Measurements from ENCODE around the gene TMEM129. TPM values are rescaled to one million over a fixed set of nuclear protein-coding genes. Genes with fewer than 3 reads are reported as not detected.
A peak's percentile ranks its signal among the peaks of the same experiment; 100 is the strongest.

TMEM129 gene
- total RNA-seq, 3 donors from 2014 or later, result 40.5 to 47.3 (median 41.6) TPM

GRCh38 chr4:1748465-1748995, 27.4 kb upstream of the TMEM129 start:
- peak in 1 of 2 donors; percentile 72 for DNase-seq (ENCODE audit: low spot score in 2 of 2)
- intact Hi-C loops (cut with DNase I; ENCODE audit: low total_unique reads), result loop anchor here (5.0 kb wide), 1 partner anchor 64 kb away; no protein-coding TSS in a partner anchor
- H3K27ac ChIP-seq, result no peak overlapping the region
- H3K9me3 ChIP-seq, result no peaks in the 10 kb centered on the region
- no peaks in the 10 kb centered on the region for H3K4me1 ChIP-seq
- no peaks in the 10 kb centered on the region for H3K27me3 ChIP-seq
- no peak for TF ChIP-seq POLR2AphosphoS5 (IDR thresholded peaks at IDR 0.05)
- TF ChIP-seq, protein P1, sequence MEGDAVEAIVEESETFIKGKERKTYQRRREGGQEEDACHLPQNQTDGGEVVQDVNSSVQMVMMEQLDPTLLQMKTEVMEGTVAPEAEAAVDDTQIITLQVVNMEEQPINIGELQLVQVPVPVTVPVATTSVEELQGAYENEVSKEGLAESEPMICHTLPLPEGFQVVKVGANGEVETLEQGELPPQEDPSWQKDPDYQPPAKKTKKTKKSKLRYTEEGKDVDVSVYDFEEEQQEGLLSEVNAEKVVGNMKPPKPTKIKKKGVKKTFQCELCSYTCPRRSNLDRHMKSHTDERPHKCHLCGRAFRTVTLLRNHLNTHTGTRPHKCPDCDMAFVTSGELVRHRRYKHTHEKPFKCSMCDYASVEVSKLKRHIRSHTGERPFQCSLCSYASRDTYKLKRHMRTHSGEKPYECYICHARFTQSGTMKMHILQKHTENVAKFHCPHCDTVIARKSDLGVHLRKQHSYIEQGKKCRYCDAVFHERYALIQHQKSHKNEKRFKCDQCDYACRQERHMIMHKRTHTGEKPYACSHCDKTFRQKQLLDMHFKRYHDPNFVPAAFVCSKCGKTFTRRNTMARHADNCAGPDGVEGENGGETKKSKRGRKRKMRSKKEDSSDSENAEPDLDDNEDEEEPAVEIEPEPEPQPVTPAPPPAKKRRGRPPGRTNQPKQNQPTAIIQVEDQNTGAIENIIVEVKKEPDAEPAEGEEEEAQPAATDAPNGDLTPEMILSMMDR (IDR thresholded peaks at IDR 0.05), result peak; percentile 46 to 61 (median 55)
- no peaks in the 10 kb centered on the region for H3K36me3 ChIP-seq
- no peak overlapping the region for H3K4me3 ChIP-seq

DNA sequence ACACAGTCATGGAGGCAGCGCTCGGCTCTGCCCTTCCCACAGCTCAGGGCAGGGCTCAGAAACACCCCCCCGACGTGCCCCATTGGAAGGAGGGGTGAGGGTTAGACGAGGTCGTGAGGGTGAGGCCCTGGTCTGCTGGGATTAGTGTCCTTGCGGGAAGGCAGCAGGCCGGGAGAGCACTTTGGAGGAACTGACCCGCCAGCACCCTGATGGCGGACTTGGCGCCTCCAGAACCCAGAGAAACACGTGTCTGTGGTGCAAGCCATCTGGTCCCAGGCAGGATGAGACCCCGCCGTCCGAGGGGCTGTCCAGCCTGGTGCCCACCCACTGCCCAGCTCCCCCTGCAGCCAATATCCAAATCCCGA, 26.5 kb upstream of the TMEM129 start:
- intact Hi-C loops (cut with DNase I; ENCODE audit: low total_unique reads), result loop anchor here (5.0 kb wide), 1 partner anchor 65 kb away; no protein-coding TSS in a partner anchor
- peak overlapping the region in 1 of 2 donors; percentile 18 for H3K27ac ChIP-seq

DNA sequence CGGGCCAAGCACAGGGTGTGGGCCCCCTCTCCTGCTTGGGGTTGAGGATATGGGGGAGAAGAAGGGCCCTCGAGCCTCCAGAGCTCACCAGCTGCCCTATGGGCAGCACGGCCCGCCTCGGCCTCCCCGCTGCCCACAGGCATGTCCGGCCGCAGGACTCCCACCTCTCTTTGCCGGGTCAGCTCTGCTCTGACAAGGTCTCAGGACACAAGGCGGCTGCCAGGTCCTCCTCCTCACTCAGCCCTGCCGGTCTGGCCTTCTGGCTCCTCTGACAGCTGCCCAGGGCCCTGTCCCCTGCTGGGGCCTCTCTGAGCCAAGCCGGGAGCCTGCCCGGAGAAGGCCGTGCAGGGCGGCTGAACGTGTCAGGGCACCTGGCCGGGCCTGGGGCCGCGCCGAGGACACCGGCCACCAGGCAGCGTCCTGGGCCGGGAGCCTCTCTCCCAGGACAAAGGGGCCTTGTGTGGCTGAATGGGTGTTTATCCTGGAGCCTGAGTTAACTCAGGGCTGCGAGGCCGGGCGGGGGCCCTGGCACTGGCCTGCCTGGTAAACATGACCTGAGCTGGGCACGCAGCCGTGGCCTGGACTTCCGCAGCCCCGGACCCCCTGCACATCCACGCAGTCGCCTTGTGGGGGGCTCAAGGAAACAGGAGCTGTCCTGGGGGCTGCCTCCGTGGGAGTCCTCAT, 25.9 kb upstream of the TMEM129 start:
- H3K4me1 ChIP-seq, result no peaks in the 10 kb centered on the region
- H3K36me3 ChIP-seq, result no peaks in the 10 kb centered on the region
- no peak for TF ChIP-seq POLR2A (IDR thresholded peaks at IDR 0.05)
- no peaks in the 10 kb centered on the region for H3K27me3 ChIP-seq
- H3K9me3 ChIP-seq, result no peaks in the 10 kb centered on the region
- no peak overlapping the region for H3K4me3 ChIP-seq
- no peak for DNase-seq (ENCODE audit: low spot score in 2 of 2)
- intact Hi-C loops (cut with DNase I; ENCODE audit: low total_unique reads), result loop anchor here (5.0 kb wide), 1 partner anchor 65 kb away; no protein-coding TSS in a partner anchor
- H3K27ac ChIP-seq, result peak overlapping the region in 1 of 2 donors; percentile 18

More for the DNA sequence above, 26.5 kb upstream of the TMEM129 start:
- DNase-seq (ENCODE audit: low spot score in 2 of 2), result no peak
- Histone ChIP-seq H3K4me1 (no peaks in the 10 kb centered on the region), H3K36me3 (no peaks in the 10 kb centered on the region), H3K4me3 (no peak overlapping the region), H3K27me3 (no peaks in the 10 kb centered on the region), H3K9me3 (no peaks in the 10 kb centered on the region)
- TF ChIP-seq, protein P1 (IDR thresholded peaks at IDR 0.05), result no peak

GRCh38 chr4:1746265-1746691, 25.2 kb upstream of the TMEM129 start:
- peak; percentile 44 to 70 for DNase-seq (ENCODE audit: low spot score in 2 of 2)
- Histone ChIP-seq H3K27me3 (no peaks in the 10 kb centered on the region), H3K4me1 (no peaks in the 10 kb centered on the region), H3K4me3 (no peak overlapping the region), H3K36me3 (no peaks in the 10 kb centered on the region), H3K9me3 (no peaks in the 10 kb centered on the region), H3K27ac (no peak overlapping the region)
- intact Hi-C loops (cut with DNase I; ENCODE audit: low total_unique reads), result loop anchor here (5.0 kb wide), 1 partner anchor 66 kb away; no protein-coding TSS in a partner anchor
- TF ChIP-seq POLR2A (IDR thresholded peaks at IDR 0.05), result no peak
- no peak for TF ChIP-seq POLR2AphosphoS5 (IDR thresholded peaks at IDR 0.05)
- TF ChIP-seq, protein P1 (IDR thresholded peaks at IDR 0.05), result peak; percentile 30 to 68 (median 67)

GRCh38 chr4:1745697-1746096, 24.6 kb upstream of the TMEM129 start:
- Histone ChIP-seq H3K4me1 (no peaks in the 10 kb centered on the region), H3K27ac (no peak overlapping the region), H3K36me3 (no peaks in the 10 kb centered on the region), H3K9me3 (no peaks in the 10 kb centered on the region), H3K27me3 (no peaks in the 10 kb centered on the region), H3K4me3 (no peak overlapping the region)
- no peak for DNase-seq (ENCODE audit: low spot score in 2 of 2)
- intact Hi-C loops (cut with DNase I; ENCODE audit: low total_unique reads), result loop anchor here (5.0 kb wide), 1 partner anchor 67 kb away; no protein-coding TSS in a partner anchor
- TF ChIP-seq POLR2AphosphoS5 (IDR thresholded peaks at IDR 0.05) (no peak), POLR2A (IDR thresholded peaks at IDR 0.05) (no peak)
- TF ChIP-seq, protein P1 (IDR thresholded peaks at IDR 0.05), result no peak

All from breast epithelium (tissue), 4 donors.